Stimulated activated CD8-positive, alpha-beta memory T cell treated with anti-CD3 and anti-CD28 coated beads, Interleukin-12 subunit alpha, Interleukin-12 subunit beta, amount 100 ng/mL, for 1 hour (primary cell): ENCODE results near the gene OR2D3.
"Not testable (repeated sequence)": the region's sequence is repeated elsewhere in the genome, so short reads cannot be mapped to it uniquely, and the experiment has no call there.

Experiments
- DNase-seq: peaks from one replicate; pipeline ENCODE4 v3.0.0-alpha.2; 2020; ENCODE audit warnings: low read depth

OR2D3 gene, protein sequence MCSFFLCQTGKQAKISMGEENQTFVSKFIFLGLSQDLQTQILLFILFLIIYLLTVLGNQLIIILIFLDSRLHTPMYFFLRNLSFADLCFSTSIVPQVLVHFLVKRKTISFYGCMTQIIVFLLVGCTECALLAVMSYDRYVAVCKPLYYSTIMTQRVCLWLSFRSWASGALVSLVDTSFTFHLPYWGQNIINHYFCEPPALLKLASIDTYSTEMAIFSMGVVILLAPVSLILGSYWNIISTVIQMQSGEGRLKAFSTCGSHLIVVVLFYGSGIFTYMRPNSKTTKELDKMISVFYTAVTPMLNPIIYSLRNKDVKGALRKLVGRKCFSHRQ

DNA sequence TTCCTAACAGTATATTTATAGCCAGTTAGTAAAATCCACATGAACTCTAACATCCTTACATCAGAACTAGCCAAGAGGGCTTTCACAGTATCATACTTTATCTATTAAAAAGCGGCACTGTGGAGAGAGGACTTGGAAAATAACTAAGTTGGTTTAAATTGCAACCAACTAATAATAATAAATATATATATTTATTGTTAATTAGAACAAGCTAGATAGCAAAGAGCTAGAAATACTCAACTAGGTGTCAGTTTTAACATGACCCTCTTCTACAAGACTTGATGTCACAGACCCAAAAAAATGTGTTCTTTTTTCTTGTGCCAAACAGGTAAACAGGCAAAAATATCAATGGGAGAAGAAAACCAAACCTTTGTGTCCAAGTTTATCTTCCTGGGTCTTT lies at the start of gene OR2D3:
Gene OR2D3, plus strand, starts transcription at position 301 of the 400 bp plus-strand sequence. Its CDS starts 0 bp downstream, at position 301.
- no peak for DNase-seq

DNA sequence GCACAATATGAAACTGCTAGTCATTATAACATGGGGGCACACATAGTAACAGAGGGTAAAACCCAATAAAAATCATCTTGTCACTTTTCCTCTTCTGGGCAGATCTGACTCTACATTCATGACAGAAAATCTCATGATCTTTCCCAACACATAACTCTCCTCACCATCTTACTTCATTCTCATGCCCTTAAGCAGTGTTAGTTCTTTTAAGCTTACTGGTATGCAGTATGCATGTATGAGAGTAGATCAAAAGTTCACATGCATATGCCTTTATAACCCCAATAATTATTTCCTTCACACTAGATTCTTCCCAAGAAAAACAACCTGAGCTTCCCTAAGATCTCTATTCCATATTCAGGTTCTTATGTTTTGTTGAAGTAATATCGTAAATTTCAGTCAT lies 49.5 kb upstream of the OR2D3 start:
- no peak for DNase-seq

DNA sequence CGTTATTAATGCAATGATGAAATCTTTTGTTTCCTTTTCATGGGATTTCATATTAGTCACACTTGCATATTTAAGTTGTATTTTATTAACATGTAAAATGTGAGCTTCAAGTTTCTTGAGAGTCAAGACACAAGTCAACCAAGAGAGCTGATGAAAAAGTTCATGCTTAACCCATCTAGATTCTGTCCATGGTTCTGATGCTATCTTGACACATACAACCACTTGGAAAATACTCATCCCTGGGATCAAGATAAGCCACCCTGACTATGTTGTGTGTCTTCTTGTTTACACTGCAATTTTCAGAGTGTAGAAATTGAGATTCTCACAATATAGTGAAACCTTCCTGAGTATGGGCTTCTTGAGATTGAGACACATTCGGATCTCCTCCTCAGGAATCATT lies 45.0 kb upstream of the OR2D3 start:
- DNase-seq: no peak

- no peak for DNase-seq
These were observed 44.5 kb upstream of the OR2D3 start, which contains the start of gene OR10A4 for GRCh38 chr11:6876325-6876724. Gene OR10A4, plus strand, starts transcription at chr11:6876625. Its CDS starts 23 bp downstream, at chr11:6876648.

DNA sequence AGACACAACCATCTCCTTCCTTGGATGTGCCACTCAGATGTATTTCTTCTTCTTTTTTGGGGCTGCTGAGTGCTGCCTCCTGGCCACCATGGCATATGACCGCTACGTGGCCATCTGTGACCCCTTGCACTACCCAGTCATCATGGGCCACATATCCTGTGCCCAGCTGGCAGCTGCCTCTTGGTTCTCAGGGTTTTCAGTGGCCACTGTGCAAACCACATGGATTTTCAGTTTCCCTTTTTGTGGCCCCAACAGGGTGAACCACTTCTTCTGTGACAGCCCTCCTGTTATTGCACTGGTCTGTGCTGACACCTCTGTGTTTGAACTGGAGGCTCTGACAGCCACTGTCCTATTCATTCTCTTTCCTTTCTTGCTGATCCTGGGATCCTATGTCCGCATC lies 43.9 kb upstream of the OR2D3 start:
- no peak for DNase-seq

DNA sequence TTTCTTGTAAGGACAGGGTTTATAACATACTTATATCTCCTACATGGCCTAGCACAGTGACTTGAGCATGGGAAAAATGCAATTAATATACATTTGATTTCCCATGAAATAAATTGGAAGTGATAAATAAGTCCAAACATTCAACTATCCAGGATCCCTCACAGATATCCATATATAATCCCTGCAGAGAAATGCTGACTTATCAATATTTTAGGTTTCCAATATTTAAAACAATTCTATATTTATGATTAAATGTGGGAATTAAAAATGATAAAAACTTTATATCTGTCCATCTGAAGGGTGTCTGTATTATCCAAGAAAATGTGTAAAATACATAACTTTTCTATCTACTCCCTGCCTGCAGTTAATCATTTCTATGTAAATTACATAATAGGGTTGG lies 38.1 kb upstream of the OR2D3 start:
- DNase-seq: no peak

- DNase-seq: not testable (repeated sequence)
These were observed 33.1 kb upstream of the OR2D3 start for GRCh38 chr11:6887711-6888110.

DNA sequence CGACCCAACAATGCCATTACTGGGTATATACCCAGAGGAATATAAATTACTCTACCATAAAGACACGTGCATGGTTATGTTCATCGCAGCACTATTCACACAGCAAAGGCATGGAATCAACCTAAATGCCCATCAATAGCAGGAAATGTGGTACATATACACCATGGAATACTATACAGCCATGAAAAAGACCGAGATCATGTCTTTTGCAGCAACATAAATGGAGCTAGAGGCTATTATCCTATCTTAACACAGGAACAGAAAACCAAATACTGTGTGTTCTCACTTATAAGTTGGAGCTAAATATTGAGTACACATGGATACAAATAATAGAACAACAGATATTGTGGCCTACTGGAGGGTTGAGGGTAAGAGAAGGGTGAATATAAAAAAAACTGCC lies 32.0 kb upstream of the OR2D3 start:
- DNase-seq: no peak

DNA sequence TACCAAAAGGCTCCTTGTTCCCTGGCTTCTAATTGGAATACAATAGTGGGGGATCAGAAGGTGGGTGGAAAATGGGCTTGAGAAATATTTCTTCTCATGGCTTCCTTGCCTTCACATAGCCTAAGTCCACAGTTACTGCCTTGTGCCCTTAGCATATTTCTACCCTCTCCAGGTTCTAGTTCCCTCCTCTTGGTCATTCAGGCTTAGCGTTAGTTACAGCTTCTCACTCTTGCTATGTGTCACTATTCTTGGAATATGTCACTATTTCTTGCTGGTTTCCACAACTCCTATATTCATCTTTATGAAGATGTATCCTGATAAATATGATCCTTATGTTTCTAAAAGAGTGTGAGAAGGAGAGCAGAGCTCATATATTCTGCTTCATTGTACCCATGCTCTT lies 31.0 kb upstream of the OR2D3 start:
- DNase-seq: no peak

- DNase-seq: no peak
These were observed 28.4 kb upstream of the OR2D3 start, which contains the start of gene OR2D2 for GRCh38 chr11:6892400-6892799. Gene OR2D2, minus strand, starts transcription at chr11:6892500. Its CDS starts 0 bp downstream, at chr11:6892500.

GRCh38 chr11:6894097-6894496 lies 26.7 kb upstream of the OR2D3 start:
- no peak for DNase-seq

DNA sequence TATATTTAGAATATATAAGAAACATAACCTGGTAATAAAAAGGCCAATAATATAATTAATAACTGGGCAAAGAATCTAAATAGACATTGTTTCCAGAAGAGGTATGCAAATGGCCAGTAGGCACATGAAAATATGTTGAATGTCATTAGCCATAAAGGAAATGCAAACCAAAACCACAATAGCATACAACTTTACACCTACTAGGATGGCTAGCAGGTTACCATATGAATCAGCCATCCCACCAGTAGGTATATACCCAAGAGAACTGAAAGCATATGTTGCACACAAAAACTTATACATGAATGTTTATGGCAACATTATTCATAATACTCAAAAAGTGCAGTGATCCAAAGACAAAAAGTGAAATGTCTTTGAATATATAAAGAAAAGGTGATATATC lies 25.8 kb upstream of the OR2D3 start:
- no peak for DNase-seq

- no peak for DNase-seq
These were observed 21.9 kb upstream of the OR2D3 start for GRCh38 chr11:6898911-6899310.

GRCh38 chr11:6900327-6900999 lies 20.3 kb upstream of the OR2D3 start:
- DNase-seq: no peak

DNA sequence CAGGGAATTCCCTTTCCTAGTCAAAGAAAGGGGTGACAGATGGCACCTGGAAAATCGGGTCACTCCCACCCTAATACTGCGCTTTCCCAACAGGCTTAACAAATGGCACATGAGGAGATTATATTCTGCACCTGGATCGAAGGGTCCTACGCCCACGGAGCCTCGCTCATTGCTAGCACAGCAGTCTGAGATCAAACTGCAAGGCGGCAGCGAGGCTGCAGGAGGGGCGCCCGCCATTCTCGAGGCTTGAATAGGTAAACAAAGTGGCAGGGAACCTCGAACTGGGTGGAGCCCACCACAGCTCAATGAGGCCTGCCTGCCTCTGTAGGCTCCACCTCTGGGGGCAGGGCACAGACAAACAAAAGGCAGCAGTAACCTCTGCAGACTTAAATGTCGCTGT lies 16.0 kb upstream of the OR2D3 start:
- not testable (repeated sequence) for DNase-seq

DNA sequence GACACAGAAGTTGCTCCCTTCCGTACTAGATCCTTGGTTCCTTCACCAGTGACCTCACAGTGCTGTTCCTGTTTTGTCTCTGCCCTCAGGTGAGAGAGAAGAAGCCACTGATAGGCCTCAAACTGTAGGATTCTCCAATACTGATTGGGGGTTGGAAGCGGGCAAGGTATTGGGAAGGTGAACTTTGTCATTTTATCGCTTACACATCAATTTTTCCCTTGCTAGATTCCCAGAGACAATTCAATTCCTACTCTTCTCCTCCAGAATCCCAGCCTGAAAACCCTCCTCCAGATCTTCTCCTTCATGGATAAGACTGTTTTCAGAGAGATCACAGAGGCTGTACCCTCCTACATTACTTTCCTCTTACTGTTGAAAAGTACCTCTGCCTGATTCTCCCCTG lies 9.4 kb upstream of the OR2D3 start:
- no peak for DNase-seq

DNA sequence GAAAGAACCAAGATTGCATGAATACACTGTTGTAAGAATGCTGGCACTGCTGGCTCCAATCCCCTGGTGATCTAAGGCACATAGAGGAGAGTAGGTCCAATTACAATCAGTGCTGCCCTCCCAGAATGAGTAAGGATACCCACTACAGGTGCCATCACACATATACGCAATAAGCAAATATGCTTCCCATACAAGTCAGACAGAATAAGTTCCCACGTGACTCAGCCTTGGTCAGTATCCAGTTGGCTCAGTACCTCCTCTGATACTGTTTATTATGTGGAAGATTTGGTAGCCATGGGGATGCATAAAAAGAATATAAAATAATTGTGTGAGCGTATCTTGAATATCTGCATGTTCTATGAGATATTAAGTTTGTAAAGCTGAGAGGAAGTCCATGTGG lies 8.9 kb upstream of the OR2D3 start:
- DNase-seq: no peak

DNA sequence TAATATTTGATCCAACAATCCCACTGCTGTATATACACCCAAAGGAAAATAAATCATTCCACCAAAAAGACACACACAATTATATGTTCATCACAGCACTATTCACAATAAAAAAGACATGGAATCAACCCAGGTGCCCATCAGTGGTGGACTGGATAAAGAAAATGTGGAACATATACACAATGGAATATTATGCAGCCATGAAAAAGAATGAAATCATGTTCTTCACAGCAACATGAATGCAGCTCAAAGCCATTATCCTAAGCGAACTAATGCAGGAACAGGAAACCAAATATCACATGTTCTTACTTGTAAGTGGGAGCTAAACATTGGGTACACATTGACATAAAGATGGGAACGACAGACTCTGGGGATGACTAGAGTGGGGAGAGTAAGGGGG lies 1.1 kb upstream of the OR2D3 start:
- DNase-seq: no peak

GRCh38 chr11:6925007-6925577 lies 4.3 kb downstream of the OR2D3 start:
- DNase-seq: no peak

DNA sequence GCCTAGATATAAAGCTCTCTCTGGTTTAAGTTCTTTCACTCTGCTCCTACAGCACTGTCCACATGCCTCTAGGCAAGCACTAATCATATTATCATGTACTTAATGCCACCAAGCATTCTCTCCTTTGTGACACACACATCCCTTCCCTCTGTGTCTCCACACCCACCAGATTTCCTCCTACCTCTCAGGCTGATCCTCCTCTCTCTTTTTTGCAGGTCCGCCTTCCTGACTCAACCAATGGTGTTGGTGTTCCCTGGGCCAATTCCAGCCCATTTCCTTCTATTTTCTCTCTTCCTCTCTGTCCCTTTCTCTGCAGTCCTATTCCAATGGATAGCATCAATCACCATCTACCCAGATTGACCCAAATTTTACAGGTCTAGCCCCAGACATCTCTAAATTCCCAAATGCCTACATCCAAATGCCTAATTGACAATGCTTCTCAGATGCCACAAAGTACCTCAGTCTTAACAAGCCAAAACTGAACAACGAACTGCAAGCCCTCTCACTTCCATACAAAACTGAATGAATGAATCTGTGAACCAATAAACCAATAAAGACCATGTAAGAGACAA lies 4.9 kb downstream of the OR2D3 start:
- DNase-seq: no peak

GRCh38 chr11:6926208-6927029 lies 5.6 kb downstream of the OR2D3 start, which contains the start of gene ZNF215:
Gene ZNF215, plus strand, starts transcription at chr11:6926426. Its CDS starts 5,847 bp downstream, at chr11:6932273.
- DNase-seq: no peak
